NT2/D1 (cell line): ENCODE results near the gene DNTTIP2.

Source experiments
- SUZ12 ChIP-seq: IDR thresholded peaks from 2 replicates; pipeline ENCODE4 v1.6.1; 2011; ENCODE audit not compliant: insufficient read length, insufficient read depth; ENCODE audit errors: extremely low read depth
- YY1 ChIP-seq: IDR thresholded peaks from 2 replicates; pipeline ENCODE4 v1.6.1; 2011; ENCODE audit not compliant: insufficient read length, insufficient read depth
- ZNF274 ChIP-seq: IDR thresholded peaks from 2 replicates; pipeline ENCODE4 v1.6.1; 2011; ENCODE audit warnings: mild to moderate bottlenecking, low read depth, low read length

DNA sequence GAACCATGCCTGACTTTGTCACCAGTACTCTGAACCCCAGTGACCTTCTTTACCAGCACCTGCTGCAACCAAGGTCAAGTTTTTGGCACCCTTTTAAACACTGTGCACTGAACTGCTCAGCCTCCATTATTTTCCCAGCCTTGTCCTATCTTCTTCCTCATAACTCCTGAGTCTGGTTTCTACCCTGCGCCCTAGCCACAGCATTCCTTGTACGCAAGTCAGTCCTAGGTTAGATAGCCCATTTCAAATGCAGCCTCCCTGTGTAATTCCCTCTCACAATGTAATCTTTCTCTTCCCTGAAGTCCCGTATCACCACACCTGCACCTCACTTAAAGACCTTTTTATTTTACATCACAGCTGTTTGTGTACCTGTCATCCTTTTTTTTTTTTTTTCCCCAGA is 37.2 kb downstream of the DNTTIP2 start:
- TF ChIP-seq ZNF274 (no peak), YY1 (no peak), SUZ12 (no peak)
